ENCODE data around the gene PIM2.

DNA sequence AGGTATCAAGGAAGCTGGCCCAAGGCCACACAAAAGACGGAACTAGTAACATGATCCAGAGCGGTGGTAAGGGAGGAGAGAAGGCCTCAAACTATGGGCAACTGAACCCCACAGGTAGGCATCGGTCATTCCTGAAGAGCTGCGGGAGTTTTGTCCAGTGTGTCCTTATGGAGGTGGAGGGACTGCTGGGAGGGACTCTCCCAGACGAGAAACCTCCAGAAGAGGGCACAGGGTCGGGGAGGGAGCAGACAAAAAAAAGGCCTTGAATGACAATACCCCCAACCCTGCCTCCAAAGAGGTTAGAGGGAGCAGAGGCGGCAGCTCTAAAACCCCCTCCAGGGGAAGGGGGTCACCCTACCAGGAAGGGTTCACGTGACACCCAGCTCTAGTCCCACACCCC, 14.6 kb downstream of the PIM2 start:
- TF ChIP-seq, protein P1, sequence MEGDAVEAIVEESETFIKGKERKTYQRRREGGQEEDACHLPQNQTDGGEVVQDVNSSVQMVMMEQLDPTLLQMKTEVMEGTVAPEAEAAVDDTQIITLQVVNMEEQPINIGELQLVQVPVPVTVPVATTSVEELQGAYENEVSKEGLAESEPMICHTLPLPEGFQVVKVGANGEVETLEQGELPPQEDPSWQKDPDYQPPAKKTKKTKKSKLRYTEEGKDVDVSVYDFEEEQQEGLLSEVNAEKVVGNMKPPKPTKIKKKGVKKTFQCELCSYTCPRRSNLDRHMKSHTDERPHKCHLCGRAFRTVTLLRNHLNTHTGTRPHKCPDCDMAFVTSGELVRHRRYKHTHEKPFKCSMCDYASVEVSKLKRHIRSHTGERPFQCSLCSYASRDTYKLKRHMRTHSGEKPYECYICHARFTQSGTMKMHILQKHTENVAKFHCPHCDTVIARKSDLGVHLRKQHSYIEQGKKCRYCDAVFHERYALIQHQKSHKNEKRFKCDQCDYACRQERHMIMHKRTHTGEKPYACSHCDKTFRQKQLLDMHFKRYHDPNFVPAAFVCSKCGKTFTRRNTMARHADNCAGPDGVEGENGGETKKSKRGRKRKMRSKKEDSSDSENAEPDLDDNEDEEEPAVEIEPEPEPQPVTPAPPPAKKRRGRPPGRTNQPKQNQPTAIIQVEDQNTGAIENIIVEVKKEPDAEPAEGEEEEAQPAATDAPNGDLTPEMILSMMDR (IDR thresholded peaks at IDR 0.05) = no peak
- no peak for TF ChIP-seq POLR2A (IDR thresholded peaks at IDR 0.05)
